CD4-positive, alpha-beta memory T cell (primary cell): Measurements from ENCODE around the gene CRYBA2. TPM values are rescaled to one million over a fixed set of nuclear protein-coding genes. Genes with fewer than 3 reads are reported as not detected.

Source experiments
- CTCF ChIA-PET: fragments of 350-600 bp; sonication (Branson Sonifier 250); formaldehyde crosslinking; loops from one replicate; lab custom pipeline; 2021; ENCODE audit warnings: inconsistent platforms; ENCODE audit not compliant: partially characterized antibody; lab: Charles Lee
- POLR2A ChIA-PET: fragments of 350-600 bp; sonication (Branson Sonifier 250); formaldehyde crosslinking; loops from one replicate; lab custom pipeline; 2021; ENCODE audit not compliant: partially characterized antibody; lab: Charles Lee
- DNase-seq, 5 donors: peaks; one replicate each; pipeline versions ENCODE4 v3.0.0 to v3.0.0-alpha.2; 2020 to 2022; ENCODE audit warnings: mixed read lengths in 1 of 5
- H3K27ac ChIP-seq: one replicate; pipeline ENCODE4 v1.7.0; 2013; ENCODE audit warnings: low read depth, low read length
- H3K27me3 ChIP-seq: 2 replicates; pipeline ENCODE4 v1.7.0; 2013; ENCODE audit warnings: mild to moderate bottlenecking, low read length, moderate library complexity; ENCODE audit not compliant: insufficient read depth
- H3K36me3 ChIP-seq: 2 replicates; pipeline ENCODE4 v1.7.0; 2013; ENCODE audit warnings: mild to moderate bottlenecking, low read length, moderate library complexity; ENCODE audit not compliant: insufficient read depth
- H3K4me1 ChIP-seq: 2 replicates; pipeline ENCODE4 v1.7.0; 2013; ENCODE audit warnings: mild to moderate bottlenecking, low read length, moderate library complexity; ENCODE audit not compliant: insufficient read depth
- H3K4me3 ChIP-seq, 2 donors: one replicate each; pipeline ENCODE4 v1.7.0; 2013; ENCODE audit warnings: low read length in 2 of 2, mild to moderate bottlenecking in 1 of 2
- H3K9me3 ChIP-seq, 2 donors: one replicate each; pipeline ENCODE4 v1.7.0; 2013; ENCODE audit warnings: low read length in 2 of 2, control low read depth in 1 of 2; ENCODE audit not compliant: control insufficient read depth in 1 of 2
- H3K27ac Mint-ChIP-seq, 7 donors: one replicate each; pipeline ENCODE4 v1.8.0; 2020 to 2021; ENCODE audit warnings: mixed read lengths in 7 of 7, mild to moderate bottlenecking in 6 of 7, inconsistent platforms in 3 of 7, moderate library complexity in 3 of 7
- H3K27me3 Mint-ChIP-seq, 2 donors: one replicate each; pipeline ENCODE4 v1.8.0; 2020 to 2021; ENCODE audit warnings: mixed read lengths in 2 of 2
- H3K36me3 Mint-ChIP-seq, 2 donors: one replicate each; pipeline ENCODE4 v1.8.0; 2020 to 2021; ENCODE audit warnings: mixed read lengths in 2 of 2, inconsistent platforms in 1 of 2, mild to moderate bottlenecking in 1 of 2
- H3K4me1 Mint-ChIP-seq, 4 donors: one replicate each; pipeline ENCODE4 v1.8.0; 2020 to 2021; ENCODE audit warnings: mixed read lengths in 4 of 4, mild to moderate bottlenecking in 1 of 4
- H3K4me3 Mint-ChIP-seq, 8 donors: one replicate each; pipeline ENCODE4 v1.8.0; 2020 to 2021; ENCODE audit warnings: mixed read lengths in 8 of 8, mild to moderate bottlenecking in 7 of 8, moderate library complexity in 6 of 8, inconsistent platforms in 3 of 8
- H3K9me3 Mint-ChIP-seq, 8 donors: one replicate each; pipeline ENCODE4 v1.8.0; 2020 to 2021; ENCODE audit warnings: mixed read lengths in 8 of 8, mild to moderate bottlenecking in 5 of 8, inconsistent platforms in 3 of 8, moderate library complexity in 1 of 8
- intact Hi-C: fragments of 100-400 bp; cut with micrococcal nuclease; formaldehyde crosslinking; loops from one replicate; pipeline ENCODE4 v1.15.1; 2023
- polyA plus RNA-seq, 2 donors: library from polyadenylated mRNA; unstranded; fragments of 300-500 nt; fragmentation: Illumina TruSeq; gene quantifications; one replicate each; pipeline ENCODE4 v1.2.3, GENCODE V29; 2021
- total RNA-seq, 2 experiments: library from RNA; stranded (reverse); gene quantifications; one replicate each; pipeline ENCODE4 v1.2.3, GENCODE V29; 2021

Gene CRYBA2
- total and polyA plus RNA-seq, 4 experiments from 2014 or later, result not detected

DNA sequence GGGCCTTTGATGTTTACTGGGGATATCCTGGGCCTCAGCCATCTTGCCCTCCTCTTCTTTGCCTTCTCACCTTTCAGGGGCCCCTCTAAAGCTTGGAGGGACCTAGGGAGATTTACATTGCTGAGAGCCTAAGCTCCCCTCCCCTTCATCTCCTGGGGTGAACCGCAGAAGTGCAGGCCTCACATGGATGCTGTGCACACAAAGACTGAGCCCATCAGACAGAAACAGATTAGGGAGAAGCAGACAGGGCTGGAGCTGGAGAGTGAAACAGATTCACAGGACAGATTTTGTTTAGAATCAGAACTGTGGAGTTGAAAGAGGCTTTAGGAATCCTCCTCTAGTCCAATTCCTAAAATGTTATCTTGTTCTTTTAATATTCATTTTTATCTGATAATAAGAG, 37.2 kb downstream of the CRYBA2 start:
- Mint-ChIP-seq H3K27me3 (peaks cover 36 to 50% of the 10 kb centered on the region in 2 donors), H3K36me3 (no peaks in the 10 kb centered on the region), H3K4me1 (peaks cover 4 to 23% (median 12%) of the 10 kb centered on the region in 4 donors), H3K27ac (no peak overlapping the region), H3K4me3 (no peak overlapping the region), H3K9me3 (peaks cover 0 to under 1% (median 0%) of the 10 kb centered on the region in 8 donors)
- ChIA-PET CTCF (interaction anchor here (1.4 kb wide), 1 partner anchor 12 kb away, joined by 3 read pairs; no protein-coding TSS in a partner anchor), POLR2A (no interaction called here)
- no peak for DNase-seq
- no peak overlapping the region for H3K27ac ChIP-seq
- H3K36me3 ChIP-seq, result no peaks in the 10 kb centered on the region
- H3K4me3 ChIP-seq, result no peak overlapping the region
- intact Hi-C loops, result no loop called here
- H3K4me1 ChIP-seq, result peaks cover 17% of the 10 kb centered on the region
- no peaks in the 10 kb centered on the region for H3K9me3 ChIP-seq
- H3K27me3 ChIP-seq, result peaks cover 12% of the 10 kb centered on the region

DNA sequence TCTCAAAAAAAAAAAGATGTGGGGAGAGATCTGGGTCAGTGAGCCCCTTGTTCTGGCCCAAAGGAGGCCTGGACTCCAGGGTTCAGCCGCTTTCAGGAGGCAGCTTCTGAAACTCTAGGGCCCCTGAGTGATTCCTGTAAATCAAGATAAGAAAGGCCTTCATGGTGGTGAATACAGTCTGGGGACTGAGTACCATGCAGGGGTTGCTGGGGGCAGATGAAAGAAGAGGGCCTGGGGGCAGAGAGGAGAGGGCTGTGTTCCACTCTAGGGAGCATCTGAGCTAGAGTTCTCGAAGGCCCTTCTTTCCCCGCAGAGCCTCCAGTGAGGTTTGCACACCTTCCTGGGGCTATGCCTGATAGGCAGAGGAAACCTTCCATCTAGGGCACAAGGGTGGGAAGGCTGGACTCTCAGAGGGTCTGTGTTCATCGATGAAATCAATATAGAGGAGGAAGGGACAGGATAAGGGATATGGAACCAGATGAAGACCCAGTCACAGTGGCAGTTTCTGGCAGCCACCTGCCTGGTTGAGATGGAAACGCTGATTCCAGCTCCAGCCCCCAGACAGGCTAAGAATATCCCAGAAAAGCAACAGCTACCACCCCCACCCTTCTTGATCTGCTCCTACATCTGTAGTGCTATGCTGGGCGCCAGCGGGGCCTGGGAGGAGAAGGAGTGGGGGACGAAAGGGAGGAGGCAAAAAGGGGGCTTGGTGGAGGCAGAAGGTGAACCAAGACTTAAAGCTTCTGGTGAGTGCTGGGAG, 38.5 kb downstream of the CRYBA2 start:
- H3K4me3 Mint-ChIP-seq, result no peak overlapping the region
- Histone ChIP-seq H3K27me3 (peaks cover 9% of the 10 kb centered on the region), H3K4me1 (peaks cover 7% of the 10 kb centered on the region), H3K9me3 (no peaks in the 10 kb centered on the region), H3K4me3 (no peak overlapping the region), H3K27ac (no peak overlapping the region), H3K36me3 (no peaks in the 10 kb centered on the region)
- H3K27ac Mint-ChIP-seq, result no peak overlapping the region
- peaks cover 0 to 18% (median 6%) of the 10 kb centered on the region in 4 donors for H3K4me1 Mint-ChIP-seq
- POLR2A ChIA-PET, result no interaction called here
- no peak for DNase-seq
- intact Hi-C loops, result no loop called here
- H3K36me3 Mint-ChIP-seq, result no peaks in the 10 kb centered on the region
- no peaks in the 10 kb centered on the region for H3K9me3 Mint-ChIP-seq
- CTCF ChIA-PET, result interaction anchor here (1.4 kb wide), 1 partner anchor 13 kb away, joined by 3 read pairs; no protein-coding TSS in a partner anchor
- H3K27me3 Mint-ChIP-seq, result peaks cover 36 to 54% of the 10 kb centered on the region in 2 donors

DNA sequence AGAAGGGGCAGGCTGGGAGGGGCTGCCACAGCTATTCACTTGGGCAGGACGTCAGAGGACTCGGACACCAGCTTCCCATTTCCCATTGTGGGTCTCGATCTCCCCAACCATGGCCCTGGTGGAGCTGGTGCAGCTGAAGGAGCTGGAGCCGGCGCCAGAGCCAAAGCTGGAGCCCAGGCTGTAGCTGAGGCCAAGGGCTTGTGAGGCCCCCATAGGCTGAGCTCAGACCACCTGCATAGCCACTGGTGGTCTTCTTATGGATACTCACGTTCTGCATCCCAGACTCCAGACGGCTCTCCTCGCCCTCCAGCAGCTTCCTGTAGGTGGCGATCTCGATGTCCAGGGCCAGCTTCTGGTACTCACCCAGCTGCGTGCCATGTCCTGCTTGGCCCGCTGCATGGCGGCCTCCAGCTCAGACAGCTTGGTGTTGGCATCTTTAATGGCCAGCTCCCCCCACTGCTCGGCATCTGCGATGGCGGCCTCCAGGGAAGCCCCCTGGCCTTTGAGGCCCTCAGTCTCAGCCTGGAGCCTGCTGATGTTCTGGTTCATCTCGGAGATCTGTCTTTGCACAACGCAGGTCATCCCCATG, 39.8 kb downstream of the CRYBA2 start:
- Histone ChIP-seq H3K36me3 (no peaks in the 10 kb centered on the region), H3K27ac (no peak overlapping the region), H3K27me3 (peaks cover 6% of the 10 kb centered on the region), H3K4me1 (no peaks in the 10 kb centered on the region), H3K9me3 (no peaks in the 10 kb centered on the region), H3K4me3 (no peak overlapping the region)
- intact Hi-C loops, result no loop called here
- H3K9me3 Mint-ChIP-seq, result no peaks in the 10 kb centered on the region
- ChIA-PET CTCF (interaction anchor here (1.3 kb wide), 1 partner anchor 27 kb away, joined by 5 read pairs; no protein-coding TSS in a partner anchor), POLR2A (no interaction called here)
- H3K27ac Mint-ChIP-seq, result no peak overlapping the region
- H3K36me3 Mint-ChIP-seq, result no peaks in the 10 kb centered on the region
- no peak for DNase-seq
- H3K4me3 Mint-ChIP-seq, result no peak overlapping the region
- H3K4me1 Mint-ChIP-seq, result peaks cover 0 to 8% (median 0%) of the 10 kb centered on the region in 4 donors
- peaks cover 28 to 45% of the 10 kb centered on the region in 2 donors for H3K27me3 Mint-ChIP-seq

DNA sequence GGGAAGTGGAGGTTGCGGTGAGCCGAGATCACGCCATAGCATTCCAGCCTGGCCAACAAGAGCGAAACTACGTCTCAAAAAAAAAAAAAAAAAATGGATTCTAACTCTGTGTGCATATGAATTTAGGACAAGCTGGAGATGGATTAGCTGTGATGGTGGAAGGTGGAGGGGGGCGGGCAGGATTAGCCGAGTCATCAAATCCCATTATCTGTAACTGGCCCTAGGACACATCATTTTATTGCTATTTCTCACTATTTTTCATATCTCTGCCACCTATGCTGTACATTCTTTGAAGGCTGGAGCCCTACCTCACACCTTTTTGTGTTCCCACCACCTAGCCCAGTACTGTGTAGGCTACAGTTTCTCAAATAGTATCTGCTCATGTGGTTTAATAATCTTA, 41.1 kb downstream of the CRYBA2 start:
- Mint-ChIP-seq H3K9me3 (no peaks in the 10 kb centered on the region), H3K36me3 (no peaks in the 10 kb centered on the region), H3K4me1 (no peaks in the 10 kb centered on the region), H3K27ac (no peak overlapping the region), H3K4me3 (no peak overlapping the region), H3K27me3 (peaks cover 21 to 33% of the 10 kb centered on the region in 2 donors)
- intact Hi-C loops, result no loop called here
- DNase-seq, result no peak
- no peaks in the 10 kb centered on the region for H3K9me3 ChIP-seq
- no peaks in the 10 kb centered on the region for H3K36me3 ChIP-seq
- H3K4me1 ChIP-seq, result no peaks in the 10 kb centered on the region
- CTCF ChIA-PET, result interaction anchor here (0.9 to 1.1 kb wide), 2 partner anchors 8 to 28 kb away, joined by 3 read pairs; no protein-coding TSS in a partner anchor
- no peak overlapping the region for H3K4me3 ChIP-seq
- H3K27ac ChIP-seq, result no peak overlapping the region
- POLR2A ChIA-PET, result interaction anchor here (1.0 kb wide), 1 partner anchor 120 kb away, joined by 4 read pairs; no protein-coding TSS in a partner anchor
- no peaks in the 10 kb centered on the region for H3K27me3 ChIP-seq

DNA sequence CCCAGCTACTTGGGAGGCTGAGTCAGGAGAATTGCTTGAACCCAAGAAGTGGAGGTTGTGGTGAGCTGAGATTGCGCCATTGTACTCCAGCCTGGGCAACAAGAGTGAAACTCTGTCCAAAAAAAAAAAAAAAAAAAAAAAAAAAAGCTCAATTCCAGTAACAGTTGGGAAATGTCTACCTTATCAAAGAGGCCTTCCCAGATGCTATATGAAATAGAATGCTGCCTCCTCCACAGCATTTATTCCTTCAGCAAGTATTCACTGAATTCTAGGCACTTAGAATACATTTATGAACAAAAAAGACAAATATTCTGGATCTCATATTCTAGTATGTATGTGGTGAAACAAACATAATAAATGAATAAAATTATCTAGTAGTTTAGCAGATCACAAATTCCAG, 46.6 kb downstream of the CRYBA2 start:
- no peaks in the 10 kb centered on the region for H3K4me1 ChIP-seq
- POLR2A ChIA-PET, result no interaction called here
- H3K27ac ChIP-seq, result no peak overlapping the region
- no peaks in the 10 kb centered on the region for H3K9me3 ChIP-seq
- peaks cover 12% of the 10 kb centered on the region for H3K27me3 ChIP-seq
- intact Hi-C loops, result no loop called here
- H3K27me3 Mint-ChIP-seq, result peaks cover 32 to 40% of the 10 kb centered on the region in 2 donors
- H3K4me3 Mint-ChIP-seq, result no peak overlapping the region
- no peak for DNase-seq
- no peaks in the 10 kb centered on the region for H3K36me3 ChIP-seq
- H3K36me3 Mint-ChIP-seq, result no peaks in the 10 kb centered on the region
- peaks cover 0 to 8% (median under 1%) of the 10 kb centered on the region in 8 donors for H3K9me3 Mint-ChIP-seq
- no peak overlapping the region for H3K27ac Mint-ChIP-seq
- no peak overlapping the region for H3K4me3 ChIP-seq
- CTCF ChIA-PET, result no interaction called here
- no peaks in the 10 kb centered on the region for H3K4me1 Mint-ChIP-seq

DNA sequence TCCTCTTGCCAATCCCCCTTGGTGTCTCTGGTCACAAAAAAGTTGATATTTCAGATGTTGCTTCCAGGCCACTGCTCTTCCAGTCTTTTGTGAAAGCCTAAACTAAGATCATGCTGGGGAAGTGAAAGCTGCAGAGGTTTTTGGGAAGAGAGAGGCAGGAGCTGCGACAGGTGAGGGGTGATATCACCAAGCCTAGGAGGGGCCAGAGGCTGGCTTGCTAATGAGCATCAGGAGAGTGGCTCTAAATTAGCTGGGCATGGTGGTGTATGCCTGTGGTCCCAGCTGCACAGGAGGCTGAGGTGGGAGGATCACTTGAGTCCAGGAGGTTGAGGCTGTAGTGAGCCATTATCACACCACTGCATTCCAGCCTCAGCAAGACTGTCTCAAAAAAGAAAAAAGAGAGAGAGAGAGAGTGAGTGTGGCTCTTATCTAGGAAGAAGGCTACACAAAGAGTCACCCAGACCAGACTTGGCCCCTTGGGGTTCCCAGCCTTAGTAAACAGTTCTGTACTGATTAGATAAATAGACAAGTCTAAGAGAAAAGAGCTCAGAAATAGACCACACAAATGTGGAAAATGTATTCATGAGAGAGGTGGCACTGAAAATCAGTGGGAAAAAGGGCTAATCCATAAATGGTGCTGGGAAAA, 48.3 kb downstream of the CRYBA2 start:
- H3K9me3 ChIP-seq, result no peaks in the 10 kb centered on the region
- Mint-ChIP-seq H3K4me3 (no peak overlapping the region), H3K27me3 (peaks cover 36 to 43% of the 10 kb centered on the region in 2 donors), H3K4me1 (no peaks in the 10 kb centered on the region), H3K9me3 (peaks cover 0 to 11% (median 1%) of the 10 kb centered on the region in 8 donors), H3K27ac (no peak overlapping the region), H3K36me3 (no peaks in the 10 kb centered on the region)
- no peaks in the 10 kb centered on the region for H3K4me1 ChIP-seq
- H3K27me3 ChIP-seq, result peaks cover 12% of the 10 kb centered on the region
- H3K27ac ChIP-seq, result no peak overlapping the region
- no peak overlapping the region for H3K4me3 ChIP-seq
- intact Hi-C loops, result no loop called here
- POLR2A ChIA-PET, result no interaction called here
- H3K36me3 ChIP-seq, result no peaks in the 10 kb centered on the region
- CTCF ChIA-PET, result no interaction called here
- DNase-seq, result no peak
